22Rv1 (cell line): ENCODE results near the gene SLC26A1.

Experiments used
- ZFX ChIP-seq: fragments of 450-650 bp; IDR thresholded peaks from 2 replicates; pipeline ENCODE4 v1.6.1; 2017; ENCODE audit warnings: antibody characterized with exemption, borderline replicate concordance
- TF ChIP-seq, protein P1 (sequence below): fragments of 450-650 bp; IDR thresholded peaks from 2 replicates; pipeline ENCODE4 v1.5.1; 2017; ENCODE audit warnings: mild to moderate bottlenecking

- TF ChIP-seq, protein P1, sequence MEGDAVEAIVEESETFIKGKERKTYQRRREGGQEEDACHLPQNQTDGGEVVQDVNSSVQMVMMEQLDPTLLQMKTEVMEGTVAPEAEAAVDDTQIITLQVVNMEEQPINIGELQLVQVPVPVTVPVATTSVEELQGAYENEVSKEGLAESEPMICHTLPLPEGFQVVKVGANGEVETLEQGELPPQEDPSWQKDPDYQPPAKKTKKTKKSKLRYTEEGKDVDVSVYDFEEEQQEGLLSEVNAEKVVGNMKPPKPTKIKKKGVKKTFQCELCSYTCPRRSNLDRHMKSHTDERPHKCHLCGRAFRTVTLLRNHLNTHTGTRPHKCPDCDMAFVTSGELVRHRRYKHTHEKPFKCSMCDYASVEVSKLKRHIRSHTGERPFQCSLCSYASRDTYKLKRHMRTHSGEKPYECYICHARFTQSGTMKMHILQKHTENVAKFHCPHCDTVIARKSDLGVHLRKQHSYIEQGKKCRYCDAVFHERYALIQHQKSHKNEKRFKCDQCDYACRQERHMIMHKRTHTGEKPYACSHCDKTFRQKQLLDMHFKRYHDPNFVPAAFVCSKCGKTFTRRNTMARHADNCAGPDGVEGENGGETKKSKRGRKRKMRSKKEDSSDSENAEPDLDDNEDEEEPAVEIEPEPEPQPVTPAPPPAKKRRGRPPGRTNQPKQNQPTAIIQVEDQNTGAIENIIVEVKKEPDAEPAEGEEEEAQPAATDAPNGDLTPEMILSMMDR: no peak
- TF ChIP-seq ZFX: no peak
These were observed 49.3 kb upstream of the SLC26A1 start for GRCh38 chr4:1042352-1043055.
